ENCODE measurements around the gene C9orf40. TPM values are rescaled to one million over a fixed set of nuclear protein-coding genes. Genes with fewer than 3 reads are reported as not detected.

C9orf40 gene
- polyA plus RNA-seq, 6 donors from 2014 or later = 1.3 to 4.7 (median 3.8) TPM

DNA sequence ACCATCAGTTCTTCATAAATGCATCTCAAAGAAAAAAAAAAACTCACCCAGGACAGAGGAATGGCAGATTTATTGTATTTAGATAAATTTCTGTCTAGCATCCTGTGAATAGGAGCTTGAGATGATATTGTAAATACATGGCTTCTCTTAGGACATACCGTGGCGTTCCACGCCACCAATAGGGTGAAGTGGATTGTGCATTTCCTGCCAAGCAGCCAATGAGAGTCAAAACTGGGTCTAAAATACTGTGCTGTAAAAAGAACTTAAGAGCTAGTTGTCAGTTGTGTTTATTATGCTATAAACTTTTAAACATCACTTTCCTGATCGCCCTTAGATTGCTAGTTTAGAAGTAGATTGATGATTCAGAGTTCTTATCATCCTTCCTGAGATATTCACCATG, 44.0 kb downstream of the C9orf40 start:
- ATAC-seq (ENCODE audit: low read depth in 2 of 2) (no peak), DNase-seq (no peak)
- no peak overlapping the region for H3K27ac Mint-ChIP-seq
- peaks cover 0 to 8% of the 10 kb centered on the region in 2 donors for H3K36me3 Mint-ChIP-seq
- no peaks in the 10 kb centered on the region for H3K4me1 Mint-ChIP-seq
- peaks cover 28 to 52% (median 48%) of the 10 kb centered on the region in 3 donors for H3K27me3 Mint-ChIP-seq
- H3K4me3 Mint-ChIP-seq = no peak overlapping the region
- peaks cover 6 to 35% (median 24%) of the 10 kb centered on the region in 7 donors for H3K9me3 Mint-ChIP-seq

DNA sequence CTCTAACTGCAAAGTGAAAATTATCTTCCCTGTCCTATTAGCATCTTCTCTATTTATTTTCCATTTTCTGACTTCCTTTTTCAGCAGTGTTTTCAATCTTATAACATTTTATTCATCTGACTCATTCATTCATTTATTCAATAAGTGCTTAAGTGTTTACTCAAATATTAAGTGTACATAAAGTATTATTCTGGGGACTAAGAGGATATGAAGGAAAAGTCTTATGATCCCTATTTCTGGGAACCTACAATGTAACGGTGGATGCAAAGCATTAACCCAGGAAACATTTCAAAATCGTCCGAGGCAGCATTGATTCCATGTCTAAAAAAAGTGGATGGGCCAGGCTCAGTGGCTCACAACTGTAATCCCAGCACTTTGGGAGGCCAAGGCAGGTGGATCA, 45.6 kb downstream of the C9orf40 start:
- Mint-ChIP-seq H3K27ac (no peak overlapping the region), H3K9me3 (peaks cover 6 to 23% (median 14%) of the 10 kb centered on the region in 7 donors), H3K4me3 (no peak overlapping the region), H3K36me3 (peaks cover 0 to 6% of the 10 kb centered on the region in 2 donors), H3K27me3 (peaks cover 28 to 50% (median 48%) of the 10 kb centered on the region in 3 donors), H3K4me1 (no peaks in the 10 kb centered on the region)
- ATAC-seq (ENCODE audit: low read depth in 2 of 2) (no peak), DNase-seq (no peak)

DNA sequence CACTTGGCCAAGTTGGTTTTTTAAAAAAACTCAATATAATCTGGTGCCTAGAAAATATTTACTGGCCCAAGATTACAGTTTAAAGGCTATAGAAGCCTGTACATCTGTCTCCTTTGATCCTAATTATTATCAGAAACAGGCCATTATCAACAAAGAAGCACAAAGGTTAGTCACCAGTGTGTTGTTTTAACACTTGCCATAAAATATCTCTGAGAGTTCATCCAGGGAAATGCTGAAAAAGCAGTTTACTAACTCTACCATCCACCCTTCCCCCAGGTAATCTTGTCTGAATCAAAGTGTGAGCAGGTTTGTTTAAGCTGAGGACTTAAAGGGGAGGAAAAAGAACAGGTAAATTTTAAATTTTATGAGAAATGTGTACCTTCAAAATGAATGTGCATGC, 51.7 kb downstream of the C9orf40 start:
- Mint-ChIP-seq H3K27ac (no peak overlapping the region), H3K27me3 (peaks cover 11 to 18% (median 13%) of the 10 kb centered on the region in 3 donors), H3K4me3 (no peak overlapping the region), H3K9me3 (peaks cover 0 to 6% (median 0%) of the 10 kb centered on the region in 7 donors), H3K4me1 (no peaks in the 10 kb centered on the region), H3K36me3 (no peaks in the 10 kb centered on the region)
- no peak for ATAC-seq (ENCODE audit: low read depth in 2 of 2)
- no peak for DNase-seq

Other genes starting within 250 kb of the C9orf40 start
- not detected for gene TRPM6, start 65.0 kb downstream of the C9orf40 start, polyA plus RNA-seq (ENCODE audit: low read depth in 6 of 6)
- 10 to 100 TPM in 2 of 6 donors, 1 to 10 TPM in 4; 8.5 to 13.7 (median 9.2) TPM for gene CARNMT1, start 75.4 kb upstream of the C9orf40 start, polyA plus RNA-seq (ENCODE audit: low read depth in 6 of 6)
- gene NMRK1, start 135.2 kb upstream of the C9orf40 start, polyA plus RNA-seq (ENCODE audit: low read depth in 6 of 6) = 10 to 100 TPM in 5 of 6 donors, 1 to 10 TPM in 1; 9.4 to 33.5 (median 13.8) TPM
- 100 to 1,000 TPM; 161 to 268 (median 200) TPM for gene OSTF1, start 135.6 kb upstream of the C9orf40 start, polyA plus RNA-seq (ENCODE audit: low read depth in 6 of 6)

All from naive B cell (primary cell).